AG04450 (cell line): ENCODE measurements around the gene ZNF516. TPM values are rescaled to one million over a fixed set of nuclear protein-coding genes. Genes with fewer than 3 reads are reported as not detected.

ENCODE experiments used
- CTCF ChIA-PET: fragments of 300-600, 350-600 bp; formaldehyde crosslinking; extraction: SDS; loops from one replicate; lab custom pipeline; 2022; ENCODE audit warnings: antibody characterized with exemption, inconsistent platforms; lab: Charles Lee
- POLR2A ChIA-PET: fragments of 350-600 bp; formaldehyde crosslinking; extraction: SDS; loops from one replicate; lab custom pipeline; 2021; ENCODE audit warnings: antibody characterized with exemption, inconsistent platforms; lab: Yijun Ruan, JAX
- DNase-seq: peaks from one replicate; pipeline ENCODE4 v3.0.0-alpha.2; 2011; ENCODE audit warnings: low read depth, low spot score
- H3K27ac ChIP-seq: one replicate; pipeline ENCODE4 v1.5.1; 2012; ENCODE audit warnings: low read depth, low read length, control low read depth
- H3K27me3 ChIP-seq: one replicate; pipeline ENCODE4 v1.6.0; 2012; ENCODE audit warnings: low read length; ENCODE audit not compliant: control insufficient read depth, insufficient read depth
- H3K4me3 ChIP-seq: 2 replicates; pipeline ENCODE4 v1.5.1; 2011; ENCODE audit warnings: mild to moderate bottlenecking, low read depth, low read length, control low read depth
- H3K9me3 ChIP-seq: 2 replicates; pipeline ENCODE4 v1.5.1; 2012; ENCODE audit warnings: low read length; ENCODE audit not compliant: control insufficient read depth, insufficient read depth
- CTCF ChIP-seq: IDR thresholded peaks from 2 replicates; pipeline ENCODE4 v1.5.1; 2011; ENCODE audit warnings: low read depth, low read length, control low read depth, inconsistent platforms
- polyA plus RNA-seq: library from polyadenylated mRNA; depleted of rRNA; stranded (reverse); fragments of >200 nt; gene quantifications from 2 replicates; pipeline ENCODE4 v1.2.3, GENCODE V29; 2011

Gene ZNF516
- polyA plus RNA-seq, 1 experiment, result 15.5 TPM

- Histone ChIP-seq H3K27me3 (no peaks in the 10 kb centered on the region), H3K27ac (no peak overlapping the region), H3K9me3 (no peaks in the 10 kb centered on the region), H3K4me3 (no peak overlapping the region)
- no peak for TF ChIP-seq CTCF
- ChIA-PET POLR2A (no interaction called here), CTCF (no interaction called here)
- no peak for DNase-seq
Observed at GRCh38 chr18:76447258-76447890, 47.7 kb downstream of the ZNF516 start.

DNA sequence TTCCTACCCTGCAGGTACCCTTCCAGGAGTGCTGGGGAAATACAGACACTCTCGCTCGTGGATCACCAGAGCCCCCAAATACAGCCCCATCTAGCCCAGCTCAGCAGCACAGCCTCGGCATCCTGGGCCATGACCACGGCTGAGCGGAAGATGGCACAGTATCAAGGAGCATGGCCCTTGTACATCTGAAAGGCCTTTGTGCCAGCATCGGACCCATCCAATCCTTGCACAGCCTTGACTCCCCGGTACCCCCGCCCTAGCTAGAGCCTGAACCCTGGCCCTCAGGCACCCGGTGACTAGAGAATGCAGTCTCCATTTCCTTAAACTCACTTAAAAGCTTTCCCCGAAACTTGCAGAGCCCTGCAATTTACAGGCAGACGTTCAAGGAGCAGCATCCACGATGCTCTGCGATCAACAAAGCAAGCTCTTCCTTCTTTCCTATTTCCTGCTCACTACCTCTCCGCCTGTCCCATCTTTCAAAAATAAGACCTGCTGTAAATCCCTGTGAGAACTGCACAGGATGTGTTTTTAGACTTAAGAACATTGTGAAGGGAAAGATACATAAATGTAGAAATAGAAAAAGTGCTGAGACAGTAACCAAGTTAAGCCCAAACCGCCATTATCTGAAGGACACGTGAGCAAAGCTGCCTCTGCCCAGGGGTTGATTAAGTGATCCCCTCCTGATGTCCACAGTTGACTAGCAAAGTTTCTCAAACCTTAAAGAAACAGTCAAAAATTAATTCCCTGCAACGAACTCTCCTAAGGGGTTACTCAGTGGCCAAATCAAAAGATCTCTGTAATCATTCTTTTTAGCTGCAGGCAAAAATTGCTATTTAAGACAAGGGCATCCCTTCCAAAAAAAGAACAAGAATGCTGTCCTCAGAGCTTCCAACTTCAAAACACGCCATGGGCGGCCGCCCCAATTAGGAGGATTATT is 48.5 kb downstream of the ZNF516 start:
- ChIA-PET POLR2A (interaction anchor here (0.6 kb wide), 1 partner anchor 107 kb away, joined by 3 read pairs; no protein-coding TSS in a partner anchor), CTCF (interaction anchor here (1.0 to 1.2 kb wide), 2 partner anchors 16 to 263 kb away, joined by 3 read pairs; no protein-coding TSS in a partner anchor)
- Histone ChIP-seq H3K27me3 (no peaks in the 10 kb centered on the region), H3K9me3 (peaks cover 5% of the 10 kb centered on the region; the same call in 1 of the 2 replicates), H3K4me3 (no peak overlapping the region), H3K27ac (peak overlapping the region; percentile 89)
- no peak for TF ChIP-seq CTCF
- no peak for DNase-seq

DNA sequence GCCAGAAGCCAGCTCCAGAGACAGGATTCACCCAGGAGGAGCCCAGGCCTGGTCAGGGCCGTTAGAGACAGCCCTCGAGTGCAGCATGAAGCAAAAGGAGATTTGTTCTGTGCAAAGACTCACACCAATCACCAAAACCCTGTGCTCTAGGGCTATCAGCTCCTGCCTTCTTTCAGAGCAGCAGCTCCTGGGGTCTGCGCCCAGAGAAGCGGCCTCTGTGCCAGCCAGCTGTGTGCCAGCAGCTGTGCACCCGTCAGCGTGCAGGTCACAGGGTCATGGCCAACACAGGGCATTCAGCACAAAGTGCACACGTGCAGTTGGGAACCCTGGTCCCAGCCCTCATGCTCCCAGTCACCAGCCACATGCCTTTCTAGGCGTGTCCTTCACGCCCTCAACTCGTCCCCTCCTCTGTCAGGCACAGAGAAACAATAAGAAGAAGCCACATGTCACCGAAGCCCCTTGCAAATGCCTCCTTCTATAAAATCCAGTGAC is 49.3 kb downstream of the ZNF516 start:
- H3K4me3 ChIP-seq, result peak overlapping the region; percentile 15
- TF ChIP-seq CTCF, result no peak
- no peak for DNase-seq
- peaks cover 5% of the 10 kb centered on the region; the same call in 1 of the 2 replicates for H3K9me3 ChIP-seq
- no peaks in the 10 kb centered on the region for H3K27me3 ChIP-seq
- H3K27ac ChIP-seq, result peak overlapping the region; percentile 89
- ChIA-PET CTCF (interaction anchor here (1.2 kb wide), 1 partner anchor 264 kb away, joined by 3 read pairs; no protein-coding TSS in a partner anchor), POLR2A (interaction anchor here (0.6 to 1.0 kb wide), 2 partner anchors 47 to 108 kb away, joined by 3 read pairs; no protein-coding TSS in a partner anchor)

DNA sequence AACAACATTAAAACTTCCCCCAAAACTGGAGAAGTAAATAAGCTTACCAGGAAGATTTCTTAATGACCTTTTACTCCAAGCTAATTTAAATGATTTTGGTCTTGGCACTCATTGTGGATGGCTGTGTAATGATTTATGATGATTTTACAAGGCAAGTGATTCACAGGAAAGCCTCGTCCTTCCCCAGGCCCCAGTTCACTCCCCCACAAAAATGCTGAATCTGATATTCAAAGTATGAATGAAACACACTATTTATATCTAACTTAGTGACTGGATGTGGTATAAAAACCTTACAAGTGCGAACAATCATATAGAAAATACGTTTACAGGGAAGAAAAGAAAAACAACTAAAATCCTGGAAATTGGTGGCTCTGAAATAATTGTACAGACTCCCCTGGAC is 49.8 kb downstream of the ZNF516 start:
- H3K27ac ChIP-seq, result peak overlapping the region; percentile 89
- H3K27me3 ChIP-seq, result no peaks in the 10 kb centered on the region
- peaks cover 5% of the 10 kb centered on the region; the same call in 1 of the 2 replicates for H3K9me3 ChIP-seq
- ChIA-PET CTCF (no interaction called here), POLR2A (interaction anchor here (1.0 kb wide), 1 partner anchor 48 kb away, joined by 3 read pairs; no protein-coding TSS in a partner anchor)
- no peak overlapping the region; the same call in 1 of the 2 replicates for H3K4me3 ChIP-seq
- DNase-seq, result no peak
- TF ChIP-seq CTCF, result no peak
